ENCODE data around the gene MRPL53.

GRCh38 chr2:74482801-74483674 lies 10.6 kb upstream of the MRPL53 start, which contains the start of the genes CCDC142 and TTC31:
- TF ChIP-seq CTCF (conservative IDR thresholded peaks at IDR 0.05; ENCODE audit: low read depth, low read length), result peak; percentile 95
- TF ChIP-seq EZH2 (IDR thresholded peaks at IDR 0.05; ENCODE audit: low read length, unreplicated experiment), result no peak
- TF ChIP-seq EZH2phosphoT487 (IDR thresholded peaks at IDR 0.05; ENCODE audit: borderline replicate concordance, low read length), result no peak

Data from PC-3 (cell line).